ENCODE data around the gene FCN2.

FCN2 gene

GRCh38 chr9:134913713-134914500, 33.3 kb downstream of the FCN2 start:
- CTCF ChIA-PET = no interaction called here
- Histone ChIP-seq H3K4me1 (ENCODE audit: control insufficient read depth, insufficient read depth, low read length) (no peaks in the 10 kb centered on the region), H3K36me3 (ENCODE audit: control insufficient read depth in 2 of 2, insufficient read depth in 1 of 2, low read length in 2 of 2) (no peaks in the 10 kb centered on the region), H3K9me3 (ENCODE audit: control insufficient read depth, insufficient read depth, low read depth, low read length) (no peaks in the 10 kb centered on the region), H3K4me3 (ENCODE audit: low read depth, low read length) (no peak overlapping the region), H3K27ac (ENCODE audit: extremely low read depth, low read depth, low read length) (no peak overlapping the region)
- POLR2A ChIA-PET = no interaction called here
- TF ChIP-seq ZNF785 (tag by site-specific recombination; IDR thresholded peaks at IDR 0.05) = no peak
- TF ChIP-seq ZNF10 (tag by site-specific recombination; IDR thresholded peaks at IDR 0.05) = no peak
- no peak for TF ChIP-seq KLF7 (tag by site-specific recombination; IDR thresholded peaks at IDR 0.05; ENCODE audit: borderline replicate concordance)
- no peak for TF ChIP-seq ZNF610 (tag by site-specific recombination; IDR thresholded peaks at IDR 0.05; ENCODE audit: borderline replicate concordance)

DNA sequence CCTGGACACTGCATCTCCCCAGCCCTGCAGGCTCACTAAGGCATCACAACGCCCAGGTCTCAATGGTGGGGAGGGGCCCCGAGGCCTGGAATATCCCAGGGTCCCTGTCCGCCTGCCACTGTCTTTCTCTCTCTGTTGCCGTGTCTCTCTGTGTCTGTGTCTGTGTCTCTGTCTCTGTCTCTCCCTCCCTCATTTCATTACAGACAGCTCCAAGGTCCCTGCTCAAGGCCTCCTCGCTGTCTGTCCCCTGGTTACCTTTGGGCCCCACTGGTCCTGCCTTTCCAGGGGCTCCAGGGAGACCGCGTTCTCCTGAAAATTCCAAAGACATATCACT, 33.9 kb downstream of the FCN2 start:
- no peak overlapping the region for H3K4me3 ChIP-seq (ENCODE audit: low read depth, low read length)
- ChIA-PET POLR2A (no interaction called here), CTCF (no interaction called here)
- H3K27ac ChIP-seq (ENCODE audit: extremely low read depth, low read depth, low read length) = no peak overlapping the region
- H3K9me3 ChIP-seq (ENCODE audit: control insufficient read depth, insufficient read depth, low read depth, low read length) = no peaks in the 10 kb centered on the region
- H3K4me1 ChIP-seq (ENCODE audit: control insufficient read depth, insufficient read depth, low read length) = no peaks in the 10 kb centered on the region
- H3K36me3 ChIP-seq (ENCODE audit: control insufficient read depth in 2 of 2, insufficient read depth in 1 of 2, low read length in 2 of 2) = no peaks in the 10 kb centered on the region
- TF ChIP-seq ZNF10 (tag by site-specific recombination; IDR thresholded peaks at IDR 0.05) (no peak), ZNF830 (tag by site-specific recombination; IDR thresholded peaks at IDR 0.05; ENCODE audit: low read depth) (no peak), OVOL3 (tag by site-specific recombination; IDR thresholded peaks at IDR 0.05) (no peak), ZNF558 (tag by site-specific recombination; IDR thresholded peaks at IDR 0.05) (no peak), FEZF1 (tag by site-specific recombination; IDR thresholded peaks at IDR 0.05) (no peak), ZNF239 (tag by site-specific recombination; IDR thresholded peaks at IDR 0.05) (no peak), ZNF366 (tag by site-specific recombination; conservative IDR thresholded peaks at IDR 0.05) (no peak), ZNF37A (tag by site-specific recombination; IDR thresholded peaks at IDR 0.05) (no peak)
- TF ChIP-seq, protein P1, sequence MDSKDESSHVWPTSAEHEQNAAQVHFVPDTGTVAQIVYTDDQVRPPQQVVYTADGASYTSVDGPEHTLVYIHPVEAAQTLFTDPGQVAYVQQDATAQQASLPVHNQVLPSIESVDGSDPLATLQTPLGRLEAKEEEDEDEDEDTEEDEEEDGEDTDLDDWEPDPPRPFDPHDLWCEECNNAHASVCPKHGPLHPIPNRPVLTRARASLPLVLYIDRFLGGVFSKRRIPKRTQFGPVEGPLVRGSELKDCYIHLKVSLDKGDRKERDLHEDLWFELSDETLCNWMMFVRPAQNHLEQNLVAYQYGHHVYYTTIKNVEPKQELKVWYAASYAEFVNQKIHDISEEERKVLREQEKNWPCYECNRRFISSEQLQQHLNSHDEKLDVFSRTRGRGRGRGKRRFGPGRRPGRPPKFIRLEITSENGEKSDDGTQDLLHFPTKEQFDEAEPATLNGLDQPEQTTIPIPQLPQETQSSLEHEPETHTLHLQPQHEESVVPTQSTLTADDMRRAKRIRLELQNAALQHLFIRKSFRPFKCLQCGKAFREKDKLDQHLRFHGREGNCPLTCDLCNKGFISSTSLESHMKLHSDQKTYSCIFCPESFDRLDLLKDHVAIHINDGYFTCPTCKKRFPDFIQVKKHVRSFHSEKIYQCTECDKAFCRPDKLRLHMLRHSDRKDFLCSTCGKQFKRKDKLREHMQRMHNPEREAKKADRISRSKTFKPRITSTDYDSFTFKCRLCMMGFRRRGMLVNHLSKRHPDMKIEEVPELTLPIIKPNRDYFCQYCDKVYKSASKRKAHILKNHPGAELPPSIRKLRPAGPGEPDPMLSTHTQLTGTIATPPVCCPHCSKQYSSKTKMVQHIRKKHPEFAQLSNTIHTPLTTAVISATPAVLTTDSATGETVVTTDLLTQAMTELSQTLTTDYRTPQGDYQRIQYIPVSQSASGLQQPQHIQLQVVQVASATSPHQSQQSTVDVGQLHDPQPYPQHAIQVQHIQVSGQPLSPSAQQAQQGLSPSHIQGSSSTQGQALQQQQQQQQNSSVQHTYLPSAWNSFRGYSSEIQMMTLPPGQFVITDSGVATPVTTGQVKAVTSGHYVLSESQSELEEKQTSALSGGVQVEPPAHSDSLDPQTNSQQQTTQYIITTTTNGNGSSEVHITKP (tag by site-specific recombination; IDR thresholded peaks at IDR 0.05) = no peak

DNA sequence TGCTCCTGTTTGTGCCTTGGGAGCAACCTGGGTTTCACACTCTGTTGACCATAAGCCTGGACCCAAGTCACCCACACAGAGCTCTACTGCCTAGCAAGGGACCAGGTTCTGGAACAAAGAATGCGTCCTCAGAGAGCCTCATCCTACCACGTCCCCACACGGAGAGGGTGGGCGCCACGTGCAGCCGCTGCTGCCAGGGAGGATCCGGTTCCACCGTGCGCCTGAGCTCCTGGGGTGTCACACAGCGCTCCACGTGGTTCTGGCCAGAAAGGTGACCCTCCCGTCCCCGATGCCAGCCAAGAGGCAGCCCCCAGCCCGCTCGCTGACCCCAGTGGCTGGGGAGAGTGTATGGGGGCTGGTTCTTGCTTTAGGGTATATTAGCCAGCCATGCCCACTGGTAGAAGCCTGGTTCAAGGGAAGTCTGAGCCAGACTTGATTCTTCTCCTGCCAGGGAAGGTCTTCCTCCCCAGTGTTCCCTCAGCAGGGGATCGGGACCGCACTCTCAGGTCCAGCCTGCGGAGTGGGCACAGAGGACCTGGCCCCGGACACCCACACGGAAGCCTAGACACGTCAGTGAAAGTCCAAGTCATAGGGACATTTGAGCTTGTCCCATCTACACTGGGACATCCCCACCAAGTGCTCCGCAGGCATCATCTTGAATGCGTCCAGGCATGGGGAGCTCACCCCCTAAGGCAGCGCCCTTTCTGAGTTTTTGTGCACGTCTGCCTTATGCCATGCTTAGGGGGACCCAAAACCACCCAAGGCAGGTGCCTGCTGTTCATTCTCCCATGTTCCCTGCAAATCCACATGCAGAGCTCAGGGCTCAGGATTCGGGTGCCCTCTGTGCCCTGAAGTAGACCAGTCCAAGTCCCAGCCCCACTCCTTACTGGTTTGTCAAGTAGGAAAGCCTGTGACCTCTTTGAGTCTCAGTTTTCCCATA, 34.7 kb downstream of the FCN2 start:
- CTCF ChIA-PET = interaction anchor here (1.6 kb wide), 1 partner anchor 18 kb away, joined by 6 read pairs; no protein-coding TSS in a partner anchor
- Histone ChIP-seq H3K27ac (ENCODE audit: extremely low read depth, low read depth, low read length) (no peak overlapping the region), H3K4me1 (ENCODE audit: control insufficient read depth, insufficient read depth, low read length) (no peaks in the 10 kb centered on the region)

More for the DNA sequence above, 34.7 kb downstream of the FCN2 start:
- no peak overlapping the region for H3K4me3 ChIP-seq (ENCODE audit: low read depth, low read length)
- POLR2A ChIA-PET = no interaction called here
- H3K36me3 ChIP-seq (ENCODE audit: control insufficient read depth in 2 of 2, insufficient read depth in 1 of 2, low read length in 2 of 2) = no peaks in the 10 kb centered on the region
- no peak for TF ChIP-seq ZNF677 (tag by site-specific recombination; IDR thresholded peaks at IDR 0.05)
- TF ChIP-seq ZIC2 (tag by site-specific recombination; IDR thresholded peaks at IDR 0.05) = no peak
- TF ChIP-seq BCL11A (tag by site-specific recombination; IDR thresholded peaks at IDR 0.05; ENCODE audit: low read depth) = no peak
- no peak for TF ChIP-seq ZBTB44 (tag by site-specific recombination; IDR thresholded peaks at IDR 0.05)
- no peaks in the 10 kb centered on the region; the same call in 1 of the 2 replicates for H3K9me3 ChIP-seq (ENCODE audit: control insufficient read depth, insufficient read depth, low read depth, low read length)

Data from HEK293 (cell line).